NCI-H526 treated with DMSO at 0.1 percent for 48 hours (cell line): ENCODE data around the gene TMC1.

Experiments used
- DNase-seq: peaks from one replicate; lab custom pipeline; 2025; lab: John Stamatoyannopoulos, UW

TMC1 gene

GRCh38 chr9:72681283-72681630, 159.8 kb downstream of the TMC1 start:
- DNase-seq = no peak

GRCh38 chr9:72684615-72685014, 163.2 kb downstream of the TMC1 start:
- no peak for DNase-seq

DNA sequence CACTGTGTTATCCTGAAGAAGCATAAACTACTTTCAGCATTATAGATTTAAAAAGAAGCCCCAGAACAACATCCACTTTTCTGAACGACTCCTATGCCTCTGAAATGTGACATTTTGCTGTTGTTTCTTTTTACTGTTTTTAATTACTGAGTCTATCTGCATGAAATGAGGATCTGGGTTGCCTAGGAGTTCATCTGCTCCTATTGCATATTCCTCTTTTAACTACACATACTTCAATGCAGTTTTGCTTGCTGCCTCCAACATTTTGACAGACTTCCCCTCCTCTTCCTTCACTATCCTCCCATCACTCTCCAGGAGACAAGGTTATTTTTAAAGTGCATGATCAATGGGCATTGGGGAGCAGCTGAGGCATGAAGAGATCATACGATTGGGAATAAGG, 164.5 kb downstream of the TMC1 start:
- no peak for DNase-seq

GRCh38 chr9:72687331-72687730, 165.9 kb downstream of the TMC1 start:
- DNase-seq = no peak

DNA sequence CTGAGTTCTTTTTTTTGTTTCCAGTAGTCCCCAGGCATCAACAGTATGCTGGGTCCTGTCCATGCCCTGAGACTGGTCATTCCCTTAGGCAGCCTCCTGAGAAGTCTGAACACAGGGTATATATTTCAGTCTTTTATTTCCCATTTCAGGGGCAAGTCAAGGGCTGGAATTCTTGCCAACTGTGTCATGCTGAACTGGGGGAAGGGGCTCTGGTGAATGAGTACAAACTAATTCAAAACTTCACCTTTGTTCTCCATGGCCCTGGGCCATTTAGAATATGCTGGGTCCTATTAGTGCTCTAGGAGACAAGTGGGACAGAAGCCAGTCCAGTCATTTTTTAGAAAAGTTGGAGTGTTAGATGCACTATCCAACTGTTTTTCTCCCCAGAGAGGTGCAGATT, 170.3 kb downstream of the TMC1 start:
- no peak for DNase-seq

GRCh38 chr9:72695365-72695764, 174.0 kb downstream of the TMC1 start:
- no peak for DNase-seq

DNA sequence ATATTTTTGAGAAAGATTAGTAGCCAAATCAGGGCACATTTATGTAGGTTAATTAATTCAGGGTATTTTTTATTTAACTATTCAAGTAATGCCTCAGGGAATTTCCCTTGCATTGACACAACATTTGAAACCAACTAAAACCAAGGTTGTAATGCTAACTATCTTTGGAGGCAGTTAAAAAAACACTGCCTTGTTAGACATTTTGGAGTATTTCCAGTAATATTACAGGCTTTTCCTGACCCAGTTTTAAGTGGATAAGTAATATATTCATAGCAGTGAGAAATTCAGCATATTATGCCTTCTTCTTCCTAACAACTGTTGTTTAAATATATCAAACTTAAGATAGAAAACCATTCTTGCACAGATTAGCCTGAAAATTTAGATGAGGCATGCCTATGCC, 175.1 kb downstream of the TMC1 start:
- no peak for DNase-seq

DNA sequence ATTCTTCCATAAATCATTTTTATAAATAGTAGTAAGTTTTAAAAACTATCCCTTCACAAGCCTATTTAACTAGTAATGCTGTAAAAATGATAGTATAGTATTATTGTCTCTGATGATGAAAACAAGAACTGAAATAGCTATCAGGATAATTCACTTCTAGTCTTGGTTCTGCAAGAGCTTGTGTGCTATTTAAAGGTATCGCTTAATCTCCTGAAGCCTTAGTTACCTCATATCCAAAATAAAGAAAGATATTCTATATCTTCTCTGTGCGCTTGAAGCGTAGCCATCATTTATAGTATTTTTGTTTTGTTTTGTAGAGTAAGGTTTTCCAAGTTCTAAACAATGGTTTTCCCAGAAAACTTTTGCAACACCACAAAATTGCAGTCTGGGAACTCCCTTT, 180.1 kb downstream of the TMC1 start:
- DNase-seq = no peak

GRCh38 chr9:72703574-72703973, 182.2 kb downstream of the TMC1 start:
- no peak for DNase-seq

GRCh38 chr9:72704688-72705375, 183.4 kb downstream of the TMC1 start:
- no peak for DNase-seq

DNA sequence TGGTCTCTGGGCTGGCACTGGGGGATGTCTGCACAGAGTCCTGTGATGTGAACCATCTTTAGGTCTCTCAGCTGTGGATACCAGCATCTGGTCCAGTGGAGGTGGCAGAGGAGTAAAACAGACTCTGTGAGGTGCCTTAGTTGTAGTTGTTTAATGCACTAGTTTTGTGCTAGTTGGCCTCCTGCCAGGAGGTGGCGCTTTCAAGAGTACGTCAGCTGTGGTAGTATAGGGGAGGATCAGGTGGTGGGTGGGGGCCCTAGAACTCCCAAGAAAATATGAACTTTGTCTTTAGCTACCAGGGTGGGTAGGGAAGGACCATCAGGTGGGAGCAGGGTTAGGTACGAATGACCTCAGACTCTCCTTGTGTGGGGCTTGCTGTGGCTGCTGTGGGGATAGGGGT, 197.1 kb downstream of the TMC1 start:
- DNase-seq = no peak

- peak; percentile 77 for DNase-seq
Observed at GRCh38 chr9:72721067-72721466, 199.7 kb downstream of the TMC1 start.

GRCh38 chr9:72726947-72727346, 205.5 kb downstream of the TMC1 start:
- no peak for DNase-seq

DNA sequence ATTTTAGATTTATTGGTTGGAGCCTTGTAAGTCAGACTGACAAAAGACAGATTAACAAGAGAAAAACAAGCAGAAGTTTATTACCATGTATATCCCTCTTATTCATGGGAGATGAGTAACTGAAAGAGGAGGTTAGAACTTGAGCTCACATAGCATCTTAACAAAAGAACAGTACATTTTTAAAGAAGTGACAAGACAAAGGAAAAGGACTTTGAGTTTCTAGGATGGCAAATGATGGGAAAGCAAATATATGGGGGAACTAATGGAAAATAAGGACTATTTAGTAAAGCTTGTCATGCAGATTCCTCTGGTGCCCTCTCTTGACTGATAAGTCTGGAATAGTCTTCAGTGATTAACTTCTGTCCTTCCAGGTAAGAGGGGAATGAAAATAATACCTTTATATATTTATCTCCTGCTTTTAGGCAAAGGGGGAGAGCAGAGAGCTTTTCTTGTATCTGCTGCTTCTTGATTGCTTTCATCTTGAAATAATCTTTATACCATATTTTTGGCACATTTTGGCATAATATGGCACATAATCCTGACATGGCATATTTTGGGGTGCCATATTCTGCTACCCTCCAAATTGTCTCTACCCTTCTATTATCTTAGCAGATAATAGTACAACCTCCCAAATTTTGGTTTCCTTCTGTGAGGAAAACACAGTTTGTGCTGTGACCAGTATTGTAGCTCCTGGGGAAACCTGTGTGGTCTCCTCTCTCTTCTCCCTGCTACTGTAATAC, 206.8 kb downstream of the TMC1 start:
- DNase-seq = no peak

GRCh38 chr9:72733895-72734294, 212.5 kb downstream of the TMC1 start:
- no peak for DNase-seq

GRCh38 chr9:72734631-72735030, 213.2 kb downstream of the TMC1 start:
- no peak for DNase-seq

DNA sequence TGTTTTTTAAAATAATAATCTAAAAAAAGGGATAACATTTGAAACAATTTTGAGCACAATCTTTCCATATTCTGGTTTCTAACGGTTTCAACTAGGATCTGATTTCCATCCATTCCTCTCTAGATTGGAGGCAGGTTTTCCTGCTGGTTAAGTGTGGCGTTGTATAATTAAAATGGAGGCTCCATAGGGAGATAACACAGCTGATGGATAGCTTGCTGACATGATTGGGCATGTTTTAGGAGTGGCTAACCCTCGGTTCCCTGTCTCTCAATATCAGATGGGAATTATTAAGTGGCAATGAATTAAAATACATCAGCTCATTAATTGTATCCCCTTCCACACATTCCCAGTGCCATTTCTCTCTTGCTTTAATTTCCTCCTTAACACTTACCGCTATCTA, 222.4 kb downstream of the TMC1 start:
- DNase-seq = no peak

DNA sequence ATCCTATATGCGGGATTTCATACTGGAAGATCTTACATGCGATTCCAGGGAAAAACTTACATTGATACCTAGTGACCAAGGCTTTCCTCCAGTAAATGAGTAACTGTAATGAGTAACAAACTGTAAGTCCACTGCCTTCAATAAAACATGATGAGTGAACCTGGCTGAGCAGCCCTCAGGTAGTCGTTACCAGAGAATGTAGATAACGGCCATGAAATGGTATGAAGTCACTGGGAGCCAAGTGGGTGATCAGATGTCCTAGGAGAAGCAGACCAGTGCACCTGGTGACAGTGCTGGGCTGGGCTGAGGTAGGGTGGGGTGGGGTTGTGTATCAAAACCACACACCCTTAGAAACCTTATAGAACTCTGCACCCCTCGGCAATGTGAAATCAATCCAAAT, 227.9 kb downstream of the TMC1 start:
- no peak for DNase-seq

- no peak for DNase-seq
Observed at GRCh38 chr9:72751541-72751940, 230.1 kb downstream of the TMC1 start.

DNA sequence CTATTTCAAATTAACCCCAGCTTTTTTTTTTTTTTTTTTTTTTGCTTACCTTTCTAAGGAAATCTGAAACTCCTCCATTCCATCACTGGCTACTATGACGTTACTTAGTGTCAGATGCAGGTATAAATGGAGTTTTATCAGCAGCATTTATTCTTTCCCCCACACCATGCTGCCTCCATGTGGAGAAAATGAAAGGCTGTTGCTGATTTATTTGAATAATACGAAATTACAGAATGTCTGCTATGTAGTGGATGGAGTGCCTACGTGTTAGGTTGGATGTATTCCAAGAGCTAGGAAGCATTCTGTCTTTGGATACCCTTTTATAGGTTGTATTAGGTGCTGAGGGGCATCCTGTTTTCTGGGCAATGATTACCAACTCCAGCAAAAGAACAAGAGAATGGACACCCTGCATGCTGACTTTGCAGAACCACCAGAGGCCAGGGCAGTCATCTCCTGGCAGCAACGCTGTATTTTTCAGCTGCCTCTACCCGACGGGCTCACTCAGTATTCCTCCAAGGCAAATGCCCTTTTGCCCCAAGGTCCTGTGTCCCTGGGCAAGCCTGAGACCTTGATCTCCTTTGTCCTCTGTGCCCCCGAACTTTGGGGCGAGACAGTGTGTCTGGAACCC, 232.0 kb downstream of the TMC1 start:
- DNase-seq = no peak

- DNase-seq = no peak
Observed at GRCh38 chr9:72755836-72756235, 234.4 kb downstream of the TMC1 start.

- no peak for DNase-seq
Observed at GRCh38 chr9:72758944-72759343, 237.5 kb downstream of the TMC1 start.

DNA sequence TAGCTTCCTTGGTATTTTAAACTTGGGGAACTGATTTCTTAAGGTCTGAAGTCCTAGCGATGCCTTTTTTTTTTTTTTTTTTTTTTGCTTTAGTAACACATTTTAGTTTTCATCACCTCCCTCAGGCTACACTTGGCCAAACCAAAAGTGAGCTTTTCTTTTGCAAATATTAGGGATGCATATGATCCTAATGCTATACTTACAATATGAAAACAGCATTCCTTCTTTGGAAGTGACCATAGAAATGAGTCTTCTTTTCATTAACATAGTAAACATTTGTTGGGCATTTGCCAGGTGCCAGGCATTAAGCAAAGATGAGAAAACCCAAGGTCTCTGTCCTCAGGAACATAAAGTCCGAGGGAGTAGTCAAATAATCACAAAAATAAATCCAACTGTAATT, 241.6 kb downstream of the TMC1 start:
- DNase-seq = no peak

DNA sequence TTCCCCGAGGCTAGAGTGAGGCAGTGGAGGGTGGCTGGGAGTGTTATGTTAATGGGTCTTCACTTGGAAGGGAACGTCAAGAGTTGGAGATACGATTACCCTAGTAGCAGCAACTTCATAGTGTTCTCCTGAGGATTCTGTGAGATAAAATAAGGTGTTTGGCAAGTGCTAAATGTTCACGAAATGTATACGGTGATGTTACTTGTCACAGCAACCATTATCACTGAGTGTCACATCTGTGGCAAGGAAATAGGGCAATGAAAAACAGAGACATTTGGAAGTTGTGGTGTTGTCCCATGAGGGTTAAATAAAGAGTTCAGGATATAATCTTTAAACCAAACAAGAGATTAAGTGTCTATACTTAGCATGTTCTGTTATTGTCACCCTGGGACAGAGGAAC, 248.1 kb downstream of the TMC1 start:
- no peak for DNase-seq
